ENCODE measurements around the gene ADGRE1. TPM values are rescaled to one million over a fixed set of nuclear protein-coding genes. Genes with fewer than 3 reads are reported as not detected.

ADGRE1 gene
- total RNA-seq, 4 donors from 2014 or later = 0.17 to 0.33 TPM; not detected in 2

- no peak for TF ChIP-seq EP300 (IDR thresholded peaks at IDR 0.05)
- no peak for TF ChIP-seq POLR2A (IDR thresholded peaks at IDR 0.05; ENCODE audit: low read depth)
- TF ChIP-seq POLR2AphosphoS5 (IDR thresholded peaks at IDR 0.05) = no peak
- no peak for TF ChIP-seq CTCF (IDR thresholded peaks at IDR 0.05)
- Histone ChIP-seq H3K9me3 (no peaks in the 10 kb centered on the region), H3K27ac (replicated peaks in 1 of 4) (no peak overlapping the region), H3K4me3 (no peak overlapping the region), H3K4me1 (no peaks in the 10 kb centered on the region), H3K27me3 (peaks cover 0 to 9% (median 0%) of the 10 kb centered on the region in 4 donors), H3K36me3 (no peaks in the 10 kb centered on the region)
- intact Hi-C loops (cut with DNase I) = no loop called here
- no peak for DNase-seq (ENCODE audit: extremely low spot score)
- 74% methylated on average over 2 of the region's 2 CpGs for WGBS
These were observed 82.1 kb downstream of the ADGRE1 start for GRCh38 chr19:6969490-6969889.

- WGBS = 57% methylated on average over 2 of the region's 2 CpGs
- no peak for TF ChIP-seq POLR2A (IDR thresholded peaks at IDR 0.05; ENCODE audit: low read depth)
- no peak for TF ChIP-seq CTCF (IDR thresholded peaks at IDR 0.05)
- TF ChIP-seq POLR2AphosphoS5 (IDR thresholded peaks at IDR 0.05) = no peak
- TF ChIP-seq EP300 (IDR thresholded peaks at IDR 0.05) = no peak
- Histone ChIP-seq H3K4me3 (no peak overlapping the region), H3K4me1 (no peaks in the 10 kb centered on the region), H3K9me3 (no peaks in the 10 kb centered on the region), H3K27me3 (peaks cover 0 to 6% (median 0%) of the 10 kb centered on the region in 4 donors), H3K36me3 (no peaks in the 10 kb centered on the region), H3K27ac (replicated peaks in 1 of 4) (no peak overlapping the region)
- no peak for DNase-seq (ENCODE audit: extremely low spot score)
- intact Hi-C loops (cut with DNase I) = no loop called here
These were observed 82.6 kb downstream of the ADGRE1 start for GRCh38 chr19:6970021-6970420.

- no peak overlapping the region for H3K4me3 ChIP-seq
- H3K27me3 ChIP-seq = peaks cover 0 to 7% (median 0%) of the 10 kb centered on the region in 4 donors
- no peak for DNase-seq (ENCODE audit: extremely low spot score)
- no peaks in the 10 kb centered on the region for H3K4me1 ChIP-seq
- intact Hi-C loops (cut with DNase I) = no loop called here
- H3K27ac ChIP-seq (replicated peaks in 1 of 4) = no peak overlapping the region
- H3K36me3 ChIP-seq = no peaks in the 10 kb centered on the region
- TF ChIP-seq POLR2AphosphoS5 (IDR thresholded peaks at IDR 0.05) (no peak), EP300 (IDR thresholded peaks at IDR 0.05) (no peak)
- H3K9me3 ChIP-seq = no peaks in the 10 kb centered on the region
- WGBS = 87% methylated on average over 4 of the region's 5 CpGs
These were observed 83.1 kb downstream of the ADGRE1 start for GRCh38 chr19:6970443-6970842.

- TF ChIP-seq POLR2A (IDR thresholded peaks at IDR 0.05; ENCODE audit: low read depth) (no peak), EP300 (IDR thresholded peaks at IDR 0.05) (no peak), CTCF (IDR thresholded peaks at IDR 0.05) (no peak), POLR2AphosphoS5 (IDR thresholded peaks at IDR 0.05) (no peak)
- H3K27ac ChIP-seq (replicated peaks in 1 of 4) = no peak overlapping the region
- DNase-seq (ENCODE audit: extremely low spot score) = no peak
- 89% methylated on average over 1 of the region's 1 CpG for WGBS
- H3K36me3 ChIP-seq = no peaks in the 10 kb centered on the region
- H3K27me3 ChIP-seq = peaks cover 0 to 9% (median 0%) of the 10 kb centered on the region in 4 donors
- H3K4me3 ChIP-seq = no peak overlapping the region
- no peaks in the 10 kb centered on the region for H3K9me3 ChIP-seq
- intact Hi-C loops (cut with DNase I) = no loop called here
- H3K4me1 ChIP-seq = no peaks in the 10 kb centered on the region
These were observed 84.0 kb downstream of the ADGRE1 start for GRCh38 chr19:6971366-6971765.

GRCh38 chr19:6976197-6976596 is 88.8 kb downstream of the ADGRE1 start:
- H3K27me3 ChIP-seq = peaks cover 0 to 12% (median 0%) of the 10 kb centered on the region in 4 donors
- H3K36me3 ChIP-seq = no peaks in the 10 kb centered on the region
- no peak for DNase-seq (ENCODE audit: extremely low spot score)
- 81% methylated on average over 5 of the region's 5 CpGs for WGBS
- intact Hi-C loops (cut with DNase I) = no loop called here
- H3K4me1 ChIP-seq = no peaks in the 10 kb centered on the region
- H3K27ac ChIP-seq (replicated peaks in 1 of 4) = no peak overlapping the region
- TF ChIP-seq POLR2A (IDR thresholded peaks at IDR 0.05; ENCODE audit: low read depth) (no peak), EP300 (IDR thresholded peaks at IDR 0.05) (no peak), POLR2AphosphoS5 (IDR thresholded peaks at IDR 0.05) (no peak), CTCF (IDR thresholded peaks at IDR 0.05) (no peak)
- H3K9me3 ChIP-seq = peaks cover 0 to 21% (median 13%) of the 10 kb centered on the region in 4 donors
- H3K4me3 ChIP-seq = no peak overlapping the region

Measured in esophagus muscularis mucosa (tissue), 4 donors.